GM10266 (cell line): Measurements from ENCODE around the gene NBEAL2.
A peak's percentile ranks its signal among the peaks of the same experiment; 100 is the strongest.

Experiments
- DNase-seq: peaks from one replicate; pipeline ENCODE4 v3.0.0; 2012; ENCODE audit errors: extremely low spot score
- TF ChIP-seq, protein P1 (sequence below): IDR thresholded peaks from 2 replicates; pipeline ENCODE4 v1.5.1; 2012; ENCODE audit warnings: mild to moderate bottlenecking, low read depth; ENCODE audit not compliant: control insufficient read depth, insufficient read depth; ENCODE audit errors: missing control alignments

NBEAL2 gene

GRCh38 chr3:46993986-46994385, 14.5 kb downstream of the NBEAL2 start:
- no peak for DNase-seq
- TF ChIP-seq, protein P1, sequence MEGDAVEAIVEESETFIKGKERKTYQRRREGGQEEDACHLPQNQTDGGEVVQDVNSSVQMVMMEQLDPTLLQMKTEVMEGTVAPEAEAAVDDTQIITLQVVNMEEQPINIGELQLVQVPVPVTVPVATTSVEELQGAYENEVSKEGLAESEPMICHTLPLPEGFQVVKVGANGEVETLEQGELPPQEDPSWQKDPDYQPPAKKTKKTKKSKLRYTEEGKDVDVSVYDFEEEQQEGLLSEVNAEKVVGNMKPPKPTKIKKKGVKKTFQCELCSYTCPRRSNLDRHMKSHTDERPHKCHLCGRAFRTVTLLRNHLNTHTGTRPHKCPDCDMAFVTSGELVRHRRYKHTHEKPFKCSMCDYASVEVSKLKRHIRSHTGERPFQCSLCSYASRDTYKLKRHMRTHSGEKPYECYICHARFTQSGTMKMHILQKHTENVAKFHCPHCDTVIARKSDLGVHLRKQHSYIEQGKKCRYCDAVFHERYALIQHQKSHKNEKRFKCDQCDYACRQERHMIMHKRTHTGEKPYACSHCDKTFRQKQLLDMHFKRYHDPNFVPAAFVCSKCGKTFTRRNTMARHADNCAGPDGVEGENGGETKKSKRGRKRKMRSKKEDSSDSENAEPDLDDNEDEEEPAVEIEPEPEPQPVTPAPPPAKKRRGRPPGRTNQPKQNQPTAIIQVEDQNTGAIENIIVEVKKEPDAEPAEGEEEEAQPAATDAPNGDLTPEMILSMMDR: no peak

DNA sequence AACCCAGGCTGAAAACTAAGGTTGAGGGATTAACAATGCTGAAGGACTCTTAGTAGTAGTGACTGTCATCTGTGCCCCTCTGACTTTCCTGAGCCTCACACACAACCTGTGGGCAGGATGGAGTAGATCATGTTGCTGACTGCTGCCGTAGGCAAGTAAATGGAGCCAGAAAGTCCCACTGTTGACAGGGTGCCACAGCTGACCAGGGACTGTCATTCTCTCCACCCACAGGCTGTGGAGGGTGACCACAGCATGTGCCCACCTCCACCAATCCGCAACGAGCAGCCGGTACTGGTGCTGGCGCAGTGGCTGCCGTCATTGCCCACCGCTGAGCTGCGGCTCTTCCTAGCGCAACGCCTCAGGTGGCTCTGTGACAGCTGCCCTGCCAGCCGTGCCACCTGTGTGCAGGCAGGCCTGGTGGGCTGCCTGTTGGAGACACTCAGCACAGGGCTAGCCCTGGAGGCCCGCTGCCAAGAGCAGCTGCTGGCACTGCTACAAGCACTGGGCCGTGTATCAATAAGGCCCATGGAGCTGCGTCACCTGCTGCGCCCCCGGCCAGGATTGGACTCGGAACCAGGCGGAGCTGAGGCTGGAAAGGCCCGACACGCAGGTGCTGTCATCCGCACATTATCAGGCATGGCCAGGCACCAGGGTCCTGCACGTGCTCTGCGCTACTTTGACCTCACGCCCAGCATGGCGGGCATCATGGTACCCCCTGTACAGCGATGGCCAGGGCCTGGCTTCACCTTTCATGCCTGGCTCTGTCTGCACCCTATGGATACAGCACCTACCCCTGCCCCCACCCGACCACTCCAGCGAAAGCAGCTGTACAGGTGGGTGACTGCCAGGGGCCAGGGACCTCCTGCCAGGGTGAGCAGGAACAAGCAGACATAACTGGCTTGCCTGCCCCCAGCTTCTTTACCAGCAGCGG, 15.6 kb downstream of the NBEAL2 start:
- TF ChIP-seq, protein P1: no peak

DNA sequence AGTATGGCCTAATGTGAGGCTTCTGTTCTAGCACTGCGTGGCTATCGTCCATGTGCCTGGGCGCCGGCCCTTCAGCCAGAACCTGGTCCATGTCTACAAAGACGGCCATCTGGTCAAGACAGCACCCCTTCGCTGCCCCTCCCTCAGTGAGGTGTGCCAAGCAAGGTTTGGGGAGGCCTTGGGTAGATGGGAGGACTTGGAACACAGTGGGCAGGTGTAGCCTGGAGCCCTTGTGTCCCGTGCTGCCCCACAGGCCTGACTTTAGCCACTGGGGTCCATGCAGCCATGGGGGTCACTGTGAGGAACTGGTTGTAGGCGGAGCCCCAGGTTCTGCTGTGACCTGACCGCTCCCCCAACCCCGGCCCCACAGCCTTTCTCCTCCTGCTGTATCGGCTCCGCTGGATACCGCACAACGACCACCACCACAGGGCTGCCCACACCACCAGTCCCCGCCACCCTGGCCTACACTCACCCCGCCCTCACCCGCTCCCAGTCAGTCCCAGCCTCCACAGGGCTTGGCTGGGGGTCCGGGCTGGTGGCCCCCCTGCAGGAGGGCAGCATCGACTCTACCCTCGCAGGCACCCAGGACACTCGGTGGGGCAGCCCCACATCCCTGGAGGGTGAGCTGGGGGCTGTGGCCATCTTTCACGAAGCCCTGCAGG, 16.6 kb downstream of the NBEAL2 start:
- DNase-seq: no peak
- TF ChIP-seq, protein P1: no peak

More for the DNA sequence above, 15.6 kb downstream of the NBEAL2 start:
- DNase-seq: no peak

GRCh38 chr3:46996689-46997452, 17.4 kb downstream of the NBEAL2 start:
- TF ChIP-seq, protein P1: no peak
- DNase-seq: no peak

DNA sequence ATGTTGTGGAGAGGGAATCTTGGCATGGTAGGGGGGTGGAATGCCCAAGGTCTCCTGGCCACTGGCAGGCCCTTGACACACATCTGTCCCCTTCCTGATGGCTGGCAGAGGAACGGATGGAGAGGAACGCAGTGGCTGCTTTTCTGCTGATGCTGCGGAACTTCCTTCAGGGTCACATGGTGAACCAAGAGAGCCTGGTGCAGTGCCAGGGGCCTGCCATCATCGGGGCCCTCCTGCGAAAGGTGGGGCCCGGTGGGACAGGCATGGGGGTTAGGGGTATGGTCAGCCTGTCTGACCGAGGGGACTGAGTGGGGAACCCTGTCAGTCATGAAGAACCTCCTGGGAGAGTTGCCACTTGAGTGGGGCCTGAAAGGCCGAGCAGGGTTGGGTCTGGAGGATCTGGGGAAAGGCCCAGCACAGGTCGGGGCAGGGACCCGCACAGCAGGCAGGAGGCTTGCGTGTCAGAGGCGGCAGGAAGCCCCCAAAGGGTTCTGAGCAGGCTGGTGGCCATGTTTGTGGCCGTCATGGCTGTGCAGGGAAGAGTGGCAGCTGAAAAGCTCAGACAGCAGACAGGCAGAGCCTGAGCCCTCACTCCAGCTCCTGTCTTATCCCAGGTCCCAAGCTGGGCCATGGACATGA, 18.1 kb downstream of the NBEAL2 start:
- TF ChIP-seq, protein P1: no peak
- no peak for DNase-seq

DNA sequence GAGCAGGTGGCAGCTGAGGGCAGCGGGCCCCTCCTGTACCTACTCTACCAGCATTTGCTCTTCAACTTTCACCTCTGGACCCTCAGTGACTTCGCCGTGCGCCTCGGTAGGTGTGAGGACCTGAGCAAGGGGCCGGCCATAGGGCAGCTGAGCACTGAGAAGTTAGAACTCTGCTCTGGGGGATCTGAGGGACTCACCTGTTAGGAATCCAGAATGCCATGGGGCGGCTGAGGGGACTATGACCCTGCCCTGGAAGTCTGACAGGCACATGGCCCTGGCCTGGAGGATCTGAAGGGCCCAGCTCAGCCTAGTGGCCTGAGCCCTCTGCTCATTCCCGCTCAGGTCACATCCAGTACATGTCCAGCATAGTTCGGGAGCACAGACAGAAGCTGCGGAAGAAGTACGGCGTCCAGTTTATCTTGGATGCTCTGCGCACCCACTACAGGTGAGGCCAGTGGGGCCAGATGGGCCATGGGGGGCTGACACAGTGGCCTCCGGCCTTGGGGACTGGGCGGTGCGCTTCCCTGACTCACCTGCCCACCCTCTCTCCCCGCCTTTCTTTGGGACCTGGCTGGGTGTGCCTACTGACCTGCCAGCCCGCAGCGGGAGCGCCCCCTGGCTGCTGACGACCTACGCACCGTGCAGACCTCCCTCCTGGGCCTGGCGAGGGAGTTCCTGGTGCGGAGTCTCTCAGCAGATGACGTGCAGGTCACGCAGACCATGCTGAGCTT, 18.8 kb downstream of the NBEAL2 start:
- DNase-seq: peak; percentile 85
- TF ChIP-seq, protein P1: peak; percentile 87
